ENCODE results near the gene NLK. TPM values are rescaled to one million over a fixed set of nuclear protein-coding genes. Genes with fewer than 3 reads are reported as not detected.

The NLK gene
- total RNA-seq, 1 experiment from 2014 or later = 14.6 TPM

- TF ChIP-seq, protein P1, sequence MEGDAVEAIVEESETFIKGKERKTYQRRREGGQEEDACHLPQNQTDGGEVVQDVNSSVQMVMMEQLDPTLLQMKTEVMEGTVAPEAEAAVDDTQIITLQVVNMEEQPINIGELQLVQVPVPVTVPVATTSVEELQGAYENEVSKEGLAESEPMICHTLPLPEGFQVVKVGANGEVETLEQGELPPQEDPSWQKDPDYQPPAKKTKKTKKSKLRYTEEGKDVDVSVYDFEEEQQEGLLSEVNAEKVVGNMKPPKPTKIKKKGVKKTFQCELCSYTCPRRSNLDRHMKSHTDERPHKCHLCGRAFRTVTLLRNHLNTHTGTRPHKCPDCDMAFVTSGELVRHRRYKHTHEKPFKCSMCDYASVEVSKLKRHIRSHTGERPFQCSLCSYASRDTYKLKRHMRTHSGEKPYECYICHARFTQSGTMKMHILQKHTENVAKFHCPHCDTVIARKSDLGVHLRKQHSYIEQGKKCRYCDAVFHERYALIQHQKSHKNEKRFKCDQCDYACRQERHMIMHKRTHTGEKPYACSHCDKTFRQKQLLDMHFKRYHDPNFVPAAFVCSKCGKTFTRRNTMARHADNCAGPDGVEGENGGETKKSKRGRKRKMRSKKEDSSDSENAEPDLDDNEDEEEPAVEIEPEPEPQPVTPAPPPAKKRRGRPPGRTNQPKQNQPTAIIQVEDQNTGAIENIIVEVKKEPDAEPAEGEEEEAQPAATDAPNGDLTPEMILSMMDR (IDR thresholded peaks at IDR 0.05; ENCODE audit: unreplicated experiment) = no peak
- Mint-ChIP-seq H3K27ac (ENCODE audit: low read depth, unreplicated experiment) (no peak overlapping the region), H3K4me1 (ENCODE audit: insufficient read depth, unreplicated experiment) (no peaks in the 10 kb centered on the region), H3K27me3 (ENCODE audit: insufficient read depth, unreplicated experiment) (no peaks in the 10 kb centered on the region), H3K36me3 (ENCODE audit: insufficient read depth, unreplicated experiment) (peaks cover 25% of the 10 kb centered on the region), H3K9me3 (ENCODE audit: unreplicated experiment) (no peaks in the 10 kb centered on the region), H3K4me3 (ENCODE audit: unreplicated experiment) (no peak overlapping the region)
- CTCF ChIA-PET = interaction anchor here (0.6 to 0.7 kb wide), 3 partner anchors 13 to 369 kb away, joined by 4 to 6 read pairs (median 4); no protein-coding TSS in a partner anchor
- intact Hi-C loops (cut with micrococcal nuclease) = no loop called here
- BruUV-seq (replicated peaks) = no TSS peak
- POLR2A ChIA-PET = interaction anchor here (1.0 kb wide), 1 partner anchor 232 kb away, joined by 3 read pairs; the partner anchor contains the start of gene POLDIP2
- DNase-seq (ENCODE audit: unreplicated experiment) = no peak
Observed at GRCh38 chr17:28124962-28125361, 82.5 kb downstream of the NLK start.

DNA sequence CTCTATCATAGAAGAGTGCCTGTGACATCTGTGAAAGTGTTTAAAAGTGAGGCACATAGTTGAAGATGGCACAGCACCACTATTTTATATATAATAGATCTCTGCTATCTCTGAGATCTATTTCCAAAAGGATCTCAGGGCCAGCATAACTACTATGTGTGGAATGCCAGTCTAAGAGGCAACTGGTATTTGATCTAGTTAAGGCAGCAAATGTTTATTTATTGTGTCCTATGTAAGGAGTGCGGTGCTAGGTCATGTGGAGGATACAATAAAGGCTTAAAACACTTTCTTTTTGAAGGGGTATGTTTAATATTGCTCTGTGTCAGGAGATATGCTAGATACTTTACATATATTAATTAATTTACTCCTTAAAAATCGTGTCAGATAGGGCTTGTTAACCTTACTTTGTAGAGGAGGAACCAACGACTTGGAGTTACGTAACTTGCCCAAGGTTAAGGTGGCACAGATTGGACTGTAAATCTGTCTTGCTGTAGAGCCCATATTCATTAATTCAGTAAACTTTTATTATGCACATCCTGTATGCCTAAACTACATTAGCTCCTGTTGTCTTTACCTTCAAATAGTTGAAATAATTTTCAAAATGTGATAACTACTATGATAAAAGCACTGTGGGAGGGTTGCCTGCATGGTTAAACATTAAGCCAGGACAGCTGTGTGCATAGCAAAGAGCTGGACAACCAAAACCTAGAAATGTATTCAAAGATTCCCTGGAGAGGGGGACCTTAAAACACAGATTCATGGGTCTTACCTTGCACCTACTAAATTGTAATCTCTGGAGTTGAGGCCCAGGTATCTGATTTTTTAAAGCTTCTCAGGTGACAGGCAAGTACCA is 83.3 kb downstream of the NLK start:
- Mint-ChIP-seq H3K27me3 (ENCODE audit: insufficient read depth, unreplicated experiment) (no peaks in the 10 kb centered on the region), H3K36me3 (ENCODE audit: insufficient read depth, unreplicated experiment) (peaks cover 25% of the 10 kb centered on the region), H3K4me3 (ENCODE audit: unreplicated experiment) (no peak overlapping the region), H3K9me3 (ENCODE audit: unreplicated experiment) (no peaks in the 10 kb centered on the region), H3K27ac (ENCODE audit: low read depth, unreplicated experiment) (no peak overlapping the region), H3K4me1 (ENCODE audit: insufficient read depth, unreplicated experiment) (no peaks in the 10 kb centered on the region)
- no TSS peak for BruUV-seq (replicated peaks)
- intact Hi-C loops (cut with micrococcal nuclease) = no loop called here
- CTCF ChIA-PET = interaction anchor here (0.5 to 0.7 kb wide), 2 partner anchors 235 to 370 kb away, joined by 4 to 6 read pairs; no protein-coding TSS in a partner anchor
- TF ChIP-seq, protein P1 (IDR thresholded peaks at IDR 0.05; ENCODE audit: unreplicated experiment) = no peak
- POLR2A ChIA-PET = no interaction called here
- DNase-seq (ENCODE audit: unreplicated experiment) = no peak

DNA sequence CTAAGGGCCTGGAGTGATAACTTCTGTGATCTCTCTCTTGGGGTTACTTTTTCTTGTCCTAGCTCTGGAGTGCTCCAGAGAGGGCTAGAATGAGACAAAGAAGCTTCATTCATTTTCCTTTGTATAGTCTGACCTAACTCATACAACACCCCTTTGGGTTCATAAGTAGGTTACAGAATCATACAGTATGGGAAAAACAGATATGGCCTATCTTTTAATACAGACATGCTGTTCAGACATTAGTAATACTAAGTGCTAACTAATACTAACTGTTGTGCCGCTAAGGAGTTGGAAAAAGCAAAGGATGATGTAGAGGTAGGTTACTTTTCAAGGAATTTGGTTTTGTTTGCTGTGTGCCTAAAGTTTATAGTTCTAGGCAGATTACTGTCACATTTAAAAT is 84.7 kb downstream of the NLK start:
- ChIA-PET POLR2A (no interaction called here), CTCF (no interaction called here)
- H3K4me1 Mint-ChIP-seq (ENCODE audit: insufficient read depth, unreplicated experiment) = no peaks in the 10 kb centered on the region
- DNase-seq (ENCODE audit: unreplicated experiment) = no peak
- no TSS peak for BruUV-seq (replicated peaks)
- no peak overlapping the region for H3K4me3 Mint-ChIP-seq (ENCODE audit: unreplicated experiment)
- H3K27ac Mint-ChIP-seq (ENCODE audit: low read depth, unreplicated experiment) = no peak overlapping the region
- TF ChIP-seq, protein P1 (IDR thresholded peaks at IDR 0.05; ENCODE audit: unreplicated experiment) = no peak
- no peaks in the 10 kb centered on the region for H3K9me3 Mint-ChIP-seq (ENCODE audit: unreplicated experiment)
- peaks cover 23% of the 10 kb centered on the region for H3K36me3 Mint-ChIP-seq (ENCODE audit: insufficient read depth, unreplicated experiment)
- H3K27me3 Mint-ChIP-seq (ENCODE audit: insufficient read depth, unreplicated experiment) = no peaks in the 10 kb centered on the region
- intact Hi-C loops (cut with micrococcal nuclease) = no loop called here

GRCh38 chr17:28128779-28129178 is 86.3 kb downstream of the NLK start:
- intact Hi-C loops (cut with micrococcal nuclease) = no loop called here
- Mint-ChIP-seq H3K4me1 (ENCODE audit: insufficient read depth, unreplicated experiment) (no peaks in the 10 kb centered on the region), H3K27me3 (ENCODE audit: insufficient read depth, unreplicated experiment) (no peaks in the 10 kb centered on the region), H3K9me3 (ENCODE audit: unreplicated experiment) (no peaks in the 10 kb centered on the region), H3K36me3 (ENCODE audit: insufficient read depth, unreplicated experiment) (peaks cover 31% of the 10 kb centered on the region), H3K4me3 (ENCODE audit: unreplicated experiment) (no peak overlapping the region), H3K27ac (ENCODE audit: low read depth, unreplicated experiment) (no peak overlapping the region)
- no peak for DNase-seq (ENCODE audit: unreplicated experiment)
- BruUV-seq (replicated peaks) = no TSS peak
- ChIA-PET POLR2A (no interaction called here), CTCF (no interaction called here)
- TF ChIP-seq, protein P1 (IDR thresholded peaks at IDR 0.05; ENCODE audit: unreplicated experiment) = no peak

Data from MCF 10A (cell line).